ENCODE data around the gene MRFAP1. TPM values are rescaled to one million over a fixed set of nuclear protein-coding genes. Genes with fewer than 3 reads are reported as not detected.

The MRFAP1 gene
- total RNA-seq, 4 donors from 2014 or later: 155 to 331 (median 234) TPM

- Histone ChIP-seq H3K36me3 (no peaks in the 10 kb centered on the region), H3K27me3 (no peaks in the 10 kb centered on the region), H3K27ac (replicated peaks in 1 of 4) (peak overlapping the region in 1 of 4 donors; percentile 79), H3K4me1 (peaks cover 10 to 17% (median 16%) of the 10 kb centered on the region in 4 donors), H3K9me3 (no peaks in the 10 kb centered on the region), H3K4me3 (no peak overlapping the region)
- 75% methylated on average over 51 of the region's 65 CpGs for WGBS
- intact Hi-C loops (cut with DNase I): loop anchor here (2.0 kb wide), 1 partner anchor 17 kb away; the partner anchor contains the start of gene MRFAP1
- no peak for DNase-seq (ENCODE audit: extremely low spot score)
- TF ChIP-seq POLR2A (IDR thresholded peaks at IDR 0.05; ENCODE audit: low read depth): no peak
- no peak for TF ChIP-seq POLR2AphosphoS5 (IDR thresholded peaks at IDR 0.05)
- TF ChIP-seq EP300 (IDR thresholded peaks at IDR 0.05): no peak
- no peak for TF ChIP-seq CTCF (IDR thresholded peaks at IDR 0.05)
Observed at GRCh38 chr4:6657242-6658208, 17.0 kb downstream of the MRFAP1 start.

GRCh38 chr4:6658209-6658595 lies 17.7 kb downstream of the MRFAP1 start:
- Histone ChIP-seq H3K4me3 (peak overlapping the region; percentile 52 to 58 (median 56)), H3K27ac (replicated peaks in 1 of 4) (peak overlapping the region; percentile 71 to 79 (median 76)), H3K27me3 (no peaks in the 10 kb centered on the region), H3K36me3 (no peaks in the 10 kb centered on the region), H3K4me1 (peaks cover 10 to 17% (median 16%) of the 10 kb centered on the region in 4 donors), H3K9me3 (no peaks in the 10 kb centered on the region)
- no peak for DNase-seq (ENCODE audit: extremely low spot score)
- WGBS: 93% methylated on average over 7 of the region's 7 CpGs
- intact Hi-C loops (cut with DNase I): loop anchor here (2.0 kb wide), 1 partner anchor 17 kb away; the partner anchor contains the start of gene MRFAP1
- TF ChIP-seq POLR2A (IDR thresholded peaks at IDR 0.05; ENCODE audit: low read depth) (no peak), EP300 (IDR thresholded peaks at IDR 0.05) (no peak), CTCF (IDR thresholded peaks at IDR 0.05) (no peak), POLR2AphosphoS5 (IDR thresholded peaks at IDR 0.05) (no peak)

- peaks cover 0 to under 1% (median 0%) of the 10 kb centered on the region in 4 donors for H3K27me3 ChIP-seq
- WGBS: 9% methylated on average over 35 of the region's 52 CpGs
- intact Hi-C loops (cut with DNase I): loop anchor here (2.0 kb wide), 1 partner anchor 18 kb away; the partner anchor contains the start of gene MRFAP1
- H3K4me1 ChIP-seq: peaks cover 10 to 18% (median 17%) of the 10 kb centered on the region in 4 donors
- no peak for DNase-seq (ENCODE audit: extremely low spot score)
- peak overlapping the region; percentile 71 to 79 (median 76) for H3K27ac ChIP-seq (replicated peaks in 1 of 4)
- no peaks in the 10 kb centered on the region for H3K9me3 ChIP-seq
- H3K4me3 ChIP-seq: peak overlapping the region; percentile 52 to 58 (median 56)
- TF ChIP-seq POLR2AphosphoS5 (IDR thresholded peaks at IDR 0.05) (no peak), EP300 (IDR thresholded peaks at IDR 0.05) (no peak), POLR2A (IDR thresholded peaks at IDR 0.05; ENCODE audit: low read depth) (no peak), CTCF (IDR thresholded peaks at IDR 0.05) (no peak)
- H3K36me3 ChIP-seq: no peaks in the 10 kb centered on the region
Observed at GRCh38 chr4:6658597-6659075, 18.2 kb downstream of the MRFAP1 start.

GRCh38 chr4:6659897-6660296 lies 19.4 kb downstream of the MRFAP1 start:
- no peaks in the 10 kb centered on the region for H3K9me3 ChIP-seq
- no peak for DNase-seq (ENCODE audit: extremely low spot score)
- no peaks in the 10 kb centered on the region for H3K36me3 ChIP-seq
- no peak for TF ChIP-seq CTCF (IDR thresholded peaks at IDR 0.05)
- no peak overlapping the region for H3K27ac ChIP-seq (replicated peaks in 1 of 4)
- H3K4me3 ChIP-seq: no peak overlapping the region
- 92% methylated on average over 2 of the region's 2 CpGs for WGBS
- intact Hi-C loops (cut with DNase I): loop anchor here (2.0 kb wide), 1 partner anchor 19 kb away; the partner anchor contains the start of gene MRFAP1
- H3K27me3 ChIP-seq: peaks cover 0 to 13% (median 0%) of the 10 kb centered on the region in 4 donors
- H3K4me1 ChIP-seq: peaks cover 20 to 31% (median 29%) of the 10 kb centered on the region in 4 donors
